Skin epidermis (tissue), 12 donors: ENCODE results near the gene KCNMA1.

ENCODE experiments used
- H3K27ac ChIP-seq, 21 experiments: fragments of 200-600 bp; sonication (generic) in 11 of 21; one replicate each; pipeline ENCODE4 v1.5.0; 2020; ENCODE audit warnings: mild to moderate bottlenecking in 3 of 21, inconsistent platforms in 2 of 21, moderate library complexity in 2 of 21
- H3K4me3 ChIP-seq, 7 experiments: fragments of 200-600 bp; sonication (generic) in 2 of 7; one replicate each; pipeline ENCODE4 v1.5.0; 2020; ENCODE audit warnings: inconsistent platforms in 2 of 7, mild to moderate bottlenecking in 2 of 7, moderate library complexity in 1 of 7

Gene KCNMA1

DNA sequence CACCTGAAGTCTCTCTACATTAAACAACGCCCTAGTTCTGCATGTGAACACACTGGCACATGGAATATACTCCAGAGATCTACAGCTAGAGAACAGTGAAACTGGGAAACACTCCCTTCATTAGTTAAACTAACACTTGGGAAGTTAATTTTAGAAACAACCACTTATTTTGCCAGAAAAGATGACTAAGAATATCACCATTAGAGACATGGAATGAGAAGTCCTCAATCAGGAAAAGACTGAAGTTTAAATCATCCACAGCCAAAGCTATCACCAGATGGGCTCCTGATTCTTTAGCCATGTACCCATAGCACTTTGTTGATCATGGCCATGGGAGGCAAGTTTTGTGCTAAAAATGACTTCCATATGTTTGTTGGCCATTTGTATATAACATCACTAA, 719.5 kb downstream of the KCNMA1 start:
- H3K27ac ChIP-seq = no peak overlapping the region
- H3K4me3 ChIP-seq = no peak overlapping the region

DNA sequence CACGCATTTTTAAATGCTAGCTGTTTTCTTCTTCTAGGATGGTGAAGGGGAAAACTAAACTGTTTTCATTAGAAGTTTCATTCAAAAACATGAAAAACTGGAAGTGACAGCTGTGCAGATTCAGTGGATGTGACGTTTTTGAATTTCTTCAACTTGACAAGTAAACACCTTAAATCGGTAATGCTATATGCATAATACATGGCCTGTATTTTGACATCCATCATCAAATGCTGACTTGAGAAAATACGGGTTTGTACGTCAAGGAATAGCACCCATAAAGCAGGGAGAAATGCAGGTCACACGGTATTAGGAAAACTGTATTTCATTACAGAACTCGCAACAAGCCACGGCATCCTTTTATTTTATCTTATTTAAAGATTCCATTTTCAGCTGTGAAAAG, 720.5 kb downstream of the KCNMA1 start:
- H3K27ac ChIP-seq = no peak overlapping the region
- no peak overlapping the region for H3K4me3 ChIP-seq

DNA sequence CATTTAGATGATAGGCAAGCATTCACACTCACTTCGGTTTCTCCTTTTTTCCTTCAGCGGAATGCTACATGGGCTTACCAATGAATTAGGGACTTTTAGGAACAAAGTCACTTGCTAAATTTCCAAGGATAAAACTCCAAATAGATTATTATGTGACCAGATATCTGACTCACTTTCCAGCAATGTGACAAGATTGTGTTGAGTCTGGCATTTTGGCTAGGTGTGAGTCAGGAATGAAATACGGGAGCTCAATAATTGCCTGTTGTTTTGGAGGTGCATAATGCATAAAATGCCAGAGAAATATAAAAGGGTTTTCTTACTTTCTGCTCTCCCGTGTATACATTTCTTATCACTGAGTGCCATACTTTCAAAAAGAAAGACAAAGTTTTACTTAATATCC, 721.1 kb downstream of the KCNMA1 start:
- H3K27ac ChIP-seq = no peak overlapping the region
- no peak overlapping the region for H3K4me3 ChIP-seq

DNA sequence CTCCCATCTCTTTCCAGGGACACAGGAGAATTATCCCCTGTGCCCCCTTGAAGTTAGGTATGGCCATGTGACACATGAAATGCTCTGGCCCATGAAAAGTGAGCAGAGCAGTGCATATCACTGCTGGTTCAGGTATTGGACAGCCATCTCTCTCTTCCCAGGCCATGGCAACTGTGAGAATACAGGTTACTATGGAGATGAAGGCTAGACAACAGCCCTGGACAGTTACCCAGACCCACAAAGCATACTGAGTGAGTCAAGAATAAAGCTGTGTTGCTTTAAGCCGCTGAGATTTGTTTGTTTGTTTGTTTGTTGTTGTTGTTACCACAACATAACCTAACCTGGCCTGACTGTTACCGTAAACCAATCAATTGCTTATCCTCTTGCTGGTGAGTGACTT, 722.3 kb downstream of the KCNMA1 start:
- H3K4me3 ChIP-seq = no peak overlapping the region
- H3K27ac ChIP-seq = no peak overlapping the region

DNA sequence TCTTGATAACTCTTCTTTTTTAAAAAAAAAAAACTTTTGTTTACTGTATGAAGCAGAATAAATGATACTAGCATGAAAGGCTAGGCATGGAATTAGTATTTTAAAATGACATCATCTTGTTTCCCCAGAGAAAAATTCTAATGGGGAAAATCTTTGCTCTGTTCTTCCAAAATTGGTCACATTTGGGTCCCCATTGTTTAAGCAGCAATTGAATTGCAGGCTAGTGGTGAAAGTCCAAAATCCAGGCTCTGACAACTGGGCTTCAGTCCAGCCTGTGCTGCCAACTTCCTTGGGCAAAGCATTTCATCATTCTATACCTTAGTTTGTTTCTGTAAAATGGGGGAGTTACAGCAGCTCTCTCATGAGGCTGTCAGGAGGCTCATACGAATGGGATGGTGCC, 726.4 kb downstream of the KCNMA1 start:
- Histone ChIP-seq H3K27ac (no peak overlapping the region), H3K4me3 (no peak overlapping the region)

DNA sequence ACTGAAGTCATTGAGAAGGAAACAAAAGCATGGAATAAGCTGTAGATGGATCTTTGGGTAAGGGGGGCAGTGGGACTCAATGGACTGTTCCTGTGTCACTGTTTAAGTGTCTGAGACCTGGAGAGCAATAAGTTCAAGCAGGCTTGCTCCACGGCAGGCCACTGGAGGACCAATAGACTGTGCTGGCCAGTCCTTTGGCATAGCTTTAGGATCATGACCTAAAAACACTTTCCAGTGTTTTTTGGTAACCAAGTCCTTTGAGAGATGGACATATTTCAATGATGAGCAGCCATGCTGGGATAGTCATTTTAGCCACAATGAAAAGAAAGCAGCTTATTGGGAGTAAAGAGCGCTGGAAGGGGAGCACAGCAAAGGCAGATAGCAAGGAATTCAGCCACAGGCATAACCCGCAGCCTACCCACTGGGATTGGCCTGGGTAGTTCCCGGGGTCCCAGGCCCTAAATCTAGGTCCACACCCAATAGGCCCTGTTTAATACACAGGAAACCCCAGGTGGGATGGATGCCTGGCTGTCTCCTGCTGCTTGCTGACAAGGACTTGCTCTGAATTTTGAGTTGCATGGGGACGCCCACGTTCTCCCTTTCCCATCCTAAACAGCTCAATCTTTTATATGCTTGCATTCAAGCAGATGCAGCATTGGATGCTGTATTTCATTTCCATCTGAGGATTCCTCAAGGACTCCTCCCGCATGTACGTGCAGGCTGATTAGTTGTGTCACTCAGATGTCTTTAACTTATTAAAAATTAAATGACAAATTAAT, 727.2 kb downstream of the KCNMA1 start:
- no peak overlapping the region for H3K4me3 ChIP-seq
- H3K27ac ChIP-seq = no peak overlapping the region

DNA sequence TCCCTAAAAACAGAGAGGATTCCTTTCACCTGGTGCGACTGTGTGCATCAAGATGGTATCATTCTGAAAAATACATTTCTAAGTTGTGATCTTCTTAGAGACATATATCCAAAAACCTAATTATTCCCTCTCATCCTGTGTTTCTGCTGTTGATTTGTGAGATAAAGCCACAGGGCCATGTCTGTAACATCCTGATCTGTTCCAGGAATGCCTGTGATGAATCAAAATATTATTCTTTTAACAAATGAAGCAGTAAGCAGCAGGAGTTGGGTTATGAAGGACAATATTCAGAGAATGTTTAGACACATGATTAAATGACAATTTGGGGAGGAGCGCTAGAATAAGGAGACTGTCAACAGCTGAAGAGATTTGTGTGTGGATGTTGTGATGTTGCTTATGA, 731.4 kb downstream of the KCNMA1 start:
- H3K27ac ChIP-seq = no peak overlapping the region
- no peak overlapping the region for H3K4me3 ChIP-seq

DNA sequence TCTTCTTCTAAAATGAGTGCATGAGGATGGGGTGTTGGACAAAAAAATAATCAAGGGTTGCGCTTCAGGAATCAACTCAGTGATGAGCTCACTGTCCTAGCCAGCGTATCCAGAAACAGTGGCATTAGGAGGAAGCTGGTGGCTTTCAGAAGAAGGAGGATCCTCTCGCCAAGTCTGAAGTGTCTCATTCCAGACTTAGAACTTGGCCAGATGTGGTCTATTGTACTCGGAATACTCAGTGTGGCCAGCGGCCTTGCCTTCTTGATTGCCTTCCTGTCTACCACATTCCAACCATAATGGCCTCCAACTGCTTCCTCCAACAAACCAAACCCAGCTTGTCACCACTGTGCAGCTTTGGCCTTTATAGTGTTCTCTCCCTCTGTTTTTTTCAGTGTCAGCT, 732.4 kb downstream of the KCNMA1 start:
- Histone ChIP-seq H3K27ac (no peak overlapping the region), H3K4me3 (no peak overlapping the region)

DNA sequence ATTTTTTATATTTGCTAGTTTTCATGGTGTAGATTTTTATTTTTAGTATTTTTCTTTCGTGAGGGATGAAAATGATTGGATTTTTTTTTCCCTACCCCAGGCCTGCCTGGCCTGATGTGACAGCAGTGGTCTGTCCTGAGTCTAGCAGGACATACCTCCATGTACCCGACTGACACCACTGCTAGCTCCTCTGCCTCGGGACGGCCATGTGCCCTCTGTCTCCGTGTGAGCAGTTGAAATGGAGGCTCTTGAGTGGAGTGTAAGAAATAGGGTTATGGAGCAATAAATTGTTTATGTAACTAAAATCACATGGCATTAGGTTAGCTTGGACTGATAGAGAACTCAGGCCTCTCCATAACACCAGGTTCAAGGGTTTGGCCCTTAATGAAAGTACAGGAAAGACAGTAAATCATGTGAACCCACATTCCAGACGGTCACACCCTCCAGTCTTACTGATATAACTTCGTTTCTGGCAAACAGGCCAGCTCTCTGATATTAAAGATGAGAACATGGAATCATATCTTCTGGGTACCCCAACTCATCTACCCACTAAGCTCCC, 734.1 kb downstream of the KCNMA1 start:
- H3K27ac ChIP-seq = no peak overlapping the region
- H3K4me3 ChIP-seq = no peak overlapping the region

DNA sequence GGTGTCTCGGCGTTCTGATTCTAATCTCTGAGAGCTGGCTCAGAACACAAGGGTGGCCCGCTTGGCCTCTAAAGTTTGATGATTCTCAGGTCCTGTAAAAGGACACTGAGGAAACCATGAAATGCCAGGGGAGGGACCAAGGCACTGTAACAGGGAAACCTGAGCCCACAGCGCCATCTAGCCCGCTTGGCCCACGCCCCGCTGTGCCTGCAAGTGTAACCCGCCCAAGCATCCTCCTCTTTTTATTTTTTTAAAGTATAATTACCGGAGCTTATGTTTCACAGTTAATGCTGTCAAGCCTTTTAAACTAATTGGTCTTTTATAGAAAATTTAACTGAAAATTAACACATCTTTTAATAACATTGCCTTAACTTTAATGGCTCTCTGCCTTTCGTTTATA, 734.7 kb downstream of the KCNMA1 start:
- Histone ChIP-seq H3K4me3 (no peak overlapping the region), H3K27ac (no peak overlapping the region)

DNA sequence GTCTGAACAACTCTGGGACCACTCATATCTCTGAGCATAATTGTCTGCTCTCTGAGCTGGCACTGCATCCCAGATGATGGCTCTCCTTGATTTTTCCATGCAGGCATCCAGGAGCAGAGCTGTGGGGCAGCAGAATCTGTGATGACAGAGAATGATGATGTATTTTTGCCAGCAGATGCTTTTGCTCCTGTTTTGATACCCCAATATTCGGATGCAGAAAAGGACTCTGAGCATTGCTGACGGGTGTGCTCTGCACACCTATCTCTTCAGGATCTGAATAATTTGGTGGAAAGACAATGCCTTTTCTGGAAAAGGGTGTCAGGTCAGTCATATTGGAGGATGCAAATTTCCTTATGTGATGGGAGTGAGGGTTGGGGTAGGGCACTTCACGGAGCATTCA, 735.9 kb downstream of the KCNMA1 start:
- Histone ChIP-seq H3K4me3 (no peak overlapping the region), H3K27ac (no peak overlapping the region)

DNA sequence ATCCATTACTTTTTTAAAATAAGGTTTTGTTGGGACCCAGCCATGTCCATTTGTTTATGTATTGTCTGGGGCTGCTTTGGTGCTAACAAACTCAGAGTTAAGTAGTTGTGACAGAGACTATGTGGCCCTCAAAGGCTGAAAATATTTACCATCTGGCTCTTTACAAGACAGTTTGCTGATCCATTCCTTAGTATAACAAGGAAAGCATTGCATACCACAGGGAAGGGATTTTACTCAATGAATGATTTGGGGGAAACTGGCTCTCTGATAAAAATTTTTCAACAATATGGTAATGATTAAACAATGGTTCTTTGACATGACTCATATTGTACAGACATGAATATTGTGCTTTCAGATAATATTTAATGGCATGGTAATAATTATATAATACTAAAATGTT, 738.1 kb downstream of the KCNMA1 start:
- Histone ChIP-seq H3K4me3 (no peak overlapping the region), H3K27ac (no peak overlapping the region)

DNA sequence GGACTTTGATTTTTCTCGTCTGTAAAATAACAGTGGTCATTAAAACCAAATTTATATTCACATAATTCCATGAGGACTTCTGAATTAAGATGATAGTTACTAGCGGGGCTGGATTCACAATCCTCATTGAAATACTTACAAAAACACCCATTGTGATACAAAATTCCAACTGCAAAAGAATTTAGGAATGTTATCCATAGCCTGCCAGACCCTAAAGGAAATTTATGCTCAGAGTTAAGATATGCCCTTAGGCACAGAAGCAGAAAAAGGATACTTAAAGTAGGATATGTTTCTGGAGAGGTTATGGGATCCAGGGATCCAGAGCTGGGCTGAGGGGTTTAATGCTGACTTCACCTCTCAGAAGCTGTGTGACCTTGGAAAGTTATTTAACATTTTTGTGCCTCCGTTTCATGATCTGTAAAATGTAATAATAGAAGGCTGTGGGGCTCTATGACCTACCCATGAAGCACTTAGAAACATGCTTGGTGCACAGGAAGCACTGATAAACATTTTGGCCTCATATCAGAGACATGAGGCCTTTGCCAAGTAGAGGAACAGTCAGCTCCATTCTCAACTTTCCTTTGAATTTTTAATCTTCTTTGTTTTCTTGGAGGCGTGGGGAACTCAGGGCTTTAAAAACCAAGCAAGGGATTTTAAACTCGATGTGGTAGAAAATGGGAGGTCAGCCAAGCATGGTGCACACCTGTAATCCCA, 744.7 kb downstream of the KCNMA1 start:
- no peak overlapping the region for H3K27ac ChIP-seq
- H3K4me3 ChIP-seq = no peak overlapping the region

DNA sequence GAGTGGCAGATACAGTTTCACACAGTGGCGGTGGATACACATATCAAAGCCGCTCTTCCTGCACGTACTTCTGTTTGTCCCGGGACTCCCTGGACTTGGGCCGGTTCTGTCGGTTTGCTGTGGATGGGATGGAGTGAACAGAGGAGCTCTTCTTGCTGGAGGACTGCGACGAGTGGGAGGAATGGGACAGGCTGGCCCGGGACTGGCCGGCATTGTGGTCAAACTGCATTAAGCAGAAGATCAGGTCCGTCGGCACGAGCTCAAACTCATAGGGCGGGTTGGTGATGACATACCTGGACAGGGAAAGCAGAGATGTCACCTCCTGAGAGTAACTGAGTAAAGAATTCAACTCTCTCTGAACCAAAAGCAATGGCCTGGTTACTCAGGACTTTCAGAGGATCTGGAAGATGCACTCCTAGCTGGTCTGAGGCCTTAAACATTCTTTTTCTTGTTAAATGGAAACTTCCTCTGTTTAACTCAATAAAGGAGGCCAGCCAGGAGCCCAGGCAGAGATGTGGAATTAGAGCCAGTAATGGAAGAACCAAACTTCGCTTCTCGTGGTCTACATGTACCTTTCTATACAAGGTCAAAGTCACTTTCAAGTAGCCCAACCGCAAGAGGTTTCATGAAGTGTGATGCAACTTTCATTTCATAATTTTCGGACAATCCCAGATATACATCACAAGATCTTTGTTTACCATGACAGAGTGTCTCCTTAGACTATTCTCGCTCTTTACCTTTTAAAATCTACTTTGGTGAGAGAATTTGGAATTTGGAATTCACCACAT, 750.2 kb downstream of the KCNMA1 start:
- Histone ChIP-seq H3K27ac (no peak overlapping the region), H3K4me3 (no peak overlapping the region)

DNA sequence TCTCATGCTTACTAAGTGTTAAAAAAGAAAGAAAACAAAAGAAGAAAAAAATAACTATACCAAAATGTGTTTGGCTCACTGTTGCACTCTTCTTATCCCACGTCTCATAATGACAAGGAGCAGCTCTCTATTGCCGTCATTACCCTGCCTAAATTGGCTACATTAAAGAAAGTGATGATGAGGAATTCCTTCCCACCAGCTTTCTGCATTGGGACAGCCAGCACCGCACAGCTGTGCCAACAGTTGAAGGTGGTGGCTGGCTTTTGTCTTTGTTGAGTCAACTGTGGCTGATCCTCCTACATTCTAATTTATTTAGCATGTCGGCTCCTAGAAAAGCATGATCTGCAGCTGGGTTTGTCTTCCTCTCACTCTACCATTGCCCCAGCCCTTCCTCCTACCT, 751.8 kb downstream of the KCNMA1 start:
- no peak overlapping the region for H3K27ac ChIP-seq
- H3K4me3 ChIP-seq = no peak overlapping the region

DNA sequence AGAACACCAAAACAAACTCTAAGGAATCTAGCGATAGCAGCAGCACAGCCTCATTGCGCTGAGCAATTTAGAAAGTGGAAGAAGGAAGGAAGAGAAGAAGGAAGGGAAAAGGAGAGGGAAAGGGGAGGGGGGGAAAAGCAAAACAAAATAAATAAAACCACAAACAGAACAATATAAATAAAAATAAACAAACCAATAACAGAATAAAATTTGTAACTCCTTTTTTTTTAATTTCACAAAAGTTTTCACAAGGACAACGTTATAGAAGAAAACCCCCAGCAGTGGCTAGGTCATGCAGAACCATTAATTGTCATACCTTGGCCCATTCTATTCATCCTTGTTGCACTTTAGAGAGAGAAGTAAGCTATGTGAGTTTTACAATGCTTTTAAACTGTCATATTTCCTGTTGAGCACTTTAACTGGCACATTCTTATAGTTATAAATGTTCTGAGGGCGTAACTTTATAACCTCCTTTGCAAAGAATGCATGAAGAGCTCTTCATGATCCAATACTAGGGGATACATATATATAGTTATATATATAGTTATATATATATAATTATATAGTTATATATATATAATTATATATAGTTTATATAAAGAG, 752.8 kb downstream of the KCNMA1 start:
- H3K27ac ChIP-seq = no peak overlapping the region
- H3K4me3 ChIP-seq = no peak overlapping the region

DNA sequence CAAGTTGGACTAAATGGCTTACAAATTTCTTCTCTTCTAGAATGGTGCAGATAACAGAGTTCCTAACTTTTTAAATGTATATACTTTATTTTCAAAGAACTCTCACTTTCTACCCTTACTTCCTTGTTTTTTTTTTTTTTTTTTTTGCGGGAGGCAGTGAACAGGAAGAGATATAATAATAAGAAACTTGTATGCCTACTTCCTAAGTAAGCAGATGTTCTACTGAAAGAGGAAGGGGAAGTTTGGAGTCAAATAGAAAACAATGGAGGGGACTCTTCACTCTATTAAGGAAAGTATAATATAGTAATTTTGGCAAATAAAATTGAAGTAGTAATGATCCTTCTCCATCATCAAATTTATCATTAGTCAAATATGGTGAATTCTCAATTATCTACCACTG, 754.0 kb downstream of the KCNMA1 start:
- Histone ChIP-seq H3K27ac (no peak overlapping the region), H3K4me3 (no peak overlapping the region)

DNA sequence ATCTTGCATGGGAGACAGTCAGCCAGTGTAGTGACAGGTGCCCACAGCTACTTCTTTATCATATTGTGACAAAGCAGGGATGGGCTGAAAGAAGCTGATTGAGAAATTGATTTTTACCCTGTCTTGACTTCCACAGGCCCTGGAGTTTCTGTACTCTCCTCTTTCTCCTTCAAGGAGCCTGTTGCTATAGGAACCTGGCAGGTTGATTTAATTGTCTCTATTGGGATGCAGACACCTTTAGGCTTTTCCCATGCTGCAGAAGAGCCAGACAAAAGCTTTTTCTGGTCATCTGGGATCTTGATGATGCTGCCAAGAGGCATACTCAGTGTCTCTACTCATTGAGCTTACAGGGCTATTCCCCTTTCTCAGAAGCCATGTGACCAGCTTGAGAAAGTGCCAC, 754.8 kb downstream of the KCNMA1 start:
- no peak overlapping the region for H3K27ac ChIP-seq
- no peak overlapping the region for H3K4me3 ChIP-seq

DNA sequence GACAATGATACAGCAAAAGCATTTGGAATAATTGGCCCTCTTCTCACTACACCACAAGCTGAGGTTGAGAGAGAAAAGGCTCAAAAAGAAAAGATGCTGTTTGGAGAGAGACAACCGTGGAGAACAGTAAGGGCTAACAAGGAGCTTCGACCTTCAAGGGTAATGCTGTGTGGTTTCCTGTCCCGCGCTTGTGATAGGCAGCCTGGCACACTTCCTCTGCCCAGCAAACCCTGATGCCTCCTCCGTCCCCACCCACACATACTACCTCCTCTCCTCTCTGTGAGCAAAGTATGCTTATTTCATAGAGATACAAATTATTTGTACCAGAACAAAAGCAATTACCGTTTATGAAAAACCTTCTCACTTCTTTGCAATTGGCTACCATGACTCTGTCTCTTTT, 755.4 kb downstream of the KCNMA1 start:
- no peak overlapping the region for H3K4me3 ChIP-seq

More for the DNA sequence above, 755.4 kb downstream of the KCNMA1 start:
- H3K27ac ChIP-seq = peak overlapping the region in 1 of 21 experiments; percentile 26
